IPS DF 19.7 (cell line): ENCODE results near the gene IFT88.

Source experiments
- DNase-seq: peaks from one replicate; pipeline ENCODE4 v3.0.0-alpha.2; 2013; ENCODE audit warnings: low read depth, low spot score

IFT88 gene

DNA sequence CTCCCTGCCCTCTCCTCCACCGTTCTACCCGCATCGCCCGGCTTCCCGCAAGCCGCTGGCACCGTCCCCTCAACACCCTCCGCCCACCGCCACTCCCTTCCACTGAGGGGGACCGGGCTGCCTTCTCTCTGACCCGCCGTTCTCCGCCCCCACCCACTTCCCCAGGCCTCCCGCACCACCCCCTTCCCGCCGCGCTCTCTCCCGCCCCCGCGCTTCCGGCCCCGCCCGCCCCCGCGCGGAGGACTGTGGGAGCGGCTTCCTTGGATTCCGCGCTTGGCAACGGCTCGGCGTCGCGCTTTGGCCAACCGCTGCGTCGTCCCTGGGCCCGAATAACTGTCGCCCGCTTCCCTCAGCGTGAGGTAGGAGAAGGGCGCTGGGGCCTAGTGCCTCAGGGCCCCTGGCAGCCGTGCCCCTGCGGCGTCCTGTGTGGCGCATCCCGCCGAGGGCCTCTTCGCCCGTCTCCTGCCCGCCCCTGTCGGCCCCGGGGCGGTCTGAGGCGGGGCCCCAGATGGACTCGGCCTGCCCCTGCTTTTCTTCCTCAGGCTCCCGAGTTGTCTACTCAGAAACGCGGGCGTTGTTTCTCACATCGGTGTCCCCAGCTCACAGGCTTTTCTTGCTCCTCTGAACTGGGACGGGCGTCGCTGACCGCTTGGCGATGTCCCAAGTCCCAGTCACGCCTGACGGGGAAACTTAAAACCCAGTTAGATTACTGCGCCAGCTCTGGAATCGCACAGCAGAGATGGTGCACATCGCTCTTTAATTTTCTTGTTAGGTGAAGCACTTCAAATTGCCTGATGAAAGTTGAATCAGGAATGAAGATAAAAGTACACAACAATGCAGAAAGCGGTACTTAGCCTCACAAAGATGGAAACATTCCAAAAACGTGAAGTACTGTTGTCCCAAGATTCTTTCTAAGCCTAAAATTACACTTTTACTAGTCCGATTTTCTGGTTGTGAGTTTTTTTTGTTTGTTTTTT is at the start of gene IFT88:
IFT88 (plus strand) TSS at position 260 of the 977 bp plus-strand sequence. CDS start 7,229 bp downstream, outside the sequence.
- DNase-seq, result peak; percentile 20

GRCh38 chr13:20518660-20519100 is 48.3 kb upstream of the IFT88 start:
- no peak for DNase-seq

DNA sequence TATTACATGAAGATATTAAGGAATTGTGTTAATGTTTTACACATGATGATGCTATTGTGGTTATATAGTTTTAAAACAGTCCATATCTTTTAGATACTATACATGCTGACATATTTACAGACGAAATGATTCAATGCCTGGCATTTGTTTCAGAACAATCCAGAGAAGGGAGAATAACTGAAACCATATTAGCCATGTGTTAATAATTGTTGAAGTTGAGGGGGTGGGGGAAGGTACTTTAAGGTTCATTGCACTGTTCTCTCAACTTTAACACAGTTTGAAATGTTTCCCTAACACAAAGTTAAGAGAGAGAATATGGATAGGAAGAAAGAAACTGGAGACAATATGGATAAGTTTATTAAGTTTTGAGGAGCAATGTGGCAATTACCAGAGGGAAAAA is 47.1 kb upstream of the IFT88 start:
- no peak for DNase-seq

DNA sequence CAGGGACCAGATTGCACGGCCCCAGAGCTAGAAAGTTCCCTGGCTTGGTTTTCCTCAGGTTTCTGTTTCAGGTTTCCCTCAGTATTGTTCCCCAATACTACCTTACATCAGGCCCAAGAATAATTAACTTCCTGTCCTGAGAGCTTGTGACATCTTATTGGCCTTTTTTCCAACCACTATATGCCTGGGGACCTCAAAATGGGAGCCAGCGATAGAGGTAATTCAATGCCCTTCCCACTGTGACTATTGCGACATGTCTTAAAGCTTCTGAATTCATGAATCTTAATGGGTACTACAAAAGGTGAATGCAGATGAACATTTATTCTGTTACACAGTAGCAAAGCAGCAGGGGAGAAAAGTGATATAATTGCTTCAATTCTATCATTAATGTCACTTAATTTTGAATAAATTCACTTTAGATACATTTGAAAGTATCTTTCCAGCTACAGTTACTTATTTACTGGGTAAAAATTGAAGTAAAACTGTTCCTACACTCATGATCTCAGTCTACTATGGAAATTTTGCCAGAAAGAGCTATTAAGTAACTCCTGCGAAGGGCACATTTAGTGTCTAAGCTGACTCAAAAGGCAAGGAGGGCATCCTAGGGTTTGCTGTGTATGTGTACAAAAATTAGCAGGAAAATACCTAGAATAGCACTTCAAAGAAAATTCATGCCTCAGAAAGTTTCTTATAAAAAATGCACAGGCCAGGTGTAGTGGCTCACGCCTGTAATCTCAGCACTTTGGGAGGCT is 45.4 kb upstream of the IFT88 start:
- DNase-seq, result no peak

- DNase-seq, result peak; percentile 33
Measured at GRCh38 chr13:20525144-20525600, 41.8 kb upstream of the IFT88 start.

GRCh38 chr13:20525601-20526544 is 41.1 kb upstream of the IFT88 start, which contains the start of gene CRYL1:
Gene CRYL1 (minus strand): TSS chr13:20525857. CDS start chr13:20525794, 63 bp downstream.
- DNase-seq, result no peak

DNA sequence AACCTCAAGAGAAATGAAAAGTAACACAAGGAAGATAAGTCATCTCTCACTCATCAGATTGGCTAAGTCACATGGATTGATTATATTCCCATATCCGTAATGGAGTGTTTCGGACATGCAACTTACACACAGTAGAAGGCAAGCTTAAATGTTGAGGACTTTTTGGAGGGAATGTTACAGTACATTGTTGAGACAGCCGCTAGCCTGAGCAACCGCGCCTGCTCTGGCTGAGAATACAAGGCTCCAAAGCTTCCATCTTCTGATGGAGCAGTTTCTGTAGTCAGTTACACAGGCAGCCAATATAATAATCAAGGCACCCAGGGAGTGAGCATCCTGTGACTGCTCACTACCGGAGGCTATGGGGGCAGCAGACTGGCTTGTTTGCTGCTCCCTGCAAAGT is 40.3 kb upstream of the IFT88 start:
- no peak for DNase-seq

DNA sequence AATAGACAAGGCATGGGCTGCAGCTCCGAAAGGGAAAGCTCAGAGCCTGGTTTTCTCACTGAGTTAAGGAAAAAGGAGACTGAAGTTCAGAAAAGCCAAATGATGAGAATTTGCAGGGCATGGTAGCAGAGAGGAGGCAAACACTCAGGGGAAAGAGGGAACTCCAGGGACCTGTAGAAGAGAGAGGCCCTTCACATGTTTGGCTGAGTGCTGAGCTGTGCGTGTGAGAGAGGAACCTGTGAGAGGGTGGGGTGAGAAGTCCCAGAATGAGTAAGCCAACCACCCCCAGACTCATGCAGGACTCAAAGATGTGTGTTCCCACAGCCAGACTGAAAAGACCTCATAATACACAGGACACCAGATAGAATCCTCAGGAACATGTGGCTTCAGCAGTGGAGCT is 38.5 kb upstream of the IFT88 start:
- DNase-seq, result no peak

DNA sequence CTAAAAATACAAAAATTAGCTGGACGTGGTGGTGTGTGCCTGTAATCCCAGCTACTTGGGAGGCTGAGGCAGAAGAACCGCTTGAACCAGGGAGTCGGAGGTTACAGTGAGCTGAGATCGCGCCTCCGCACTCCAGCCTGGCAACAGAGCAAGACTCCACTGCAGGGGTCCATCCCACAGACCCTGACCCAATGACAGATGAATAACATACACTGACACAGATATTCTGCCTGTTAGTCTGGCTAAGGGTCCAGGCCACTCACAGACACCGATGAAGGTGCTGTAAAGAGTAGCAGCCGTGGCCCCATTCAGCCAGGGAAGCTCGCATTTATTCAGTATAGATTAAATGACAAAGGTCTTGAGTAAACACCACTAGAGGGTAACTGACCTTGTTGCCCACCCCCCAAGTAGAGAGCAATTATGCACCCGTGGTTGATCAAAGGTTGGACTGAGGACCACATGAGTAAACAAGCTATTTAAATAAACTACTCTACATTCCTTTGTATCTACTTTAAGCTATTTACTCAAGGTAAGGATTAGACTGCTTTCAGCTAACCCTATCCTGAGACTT is 32.8 kb upstream of the IFT88 start:
- DNase-seq, result no peak

DNA sequence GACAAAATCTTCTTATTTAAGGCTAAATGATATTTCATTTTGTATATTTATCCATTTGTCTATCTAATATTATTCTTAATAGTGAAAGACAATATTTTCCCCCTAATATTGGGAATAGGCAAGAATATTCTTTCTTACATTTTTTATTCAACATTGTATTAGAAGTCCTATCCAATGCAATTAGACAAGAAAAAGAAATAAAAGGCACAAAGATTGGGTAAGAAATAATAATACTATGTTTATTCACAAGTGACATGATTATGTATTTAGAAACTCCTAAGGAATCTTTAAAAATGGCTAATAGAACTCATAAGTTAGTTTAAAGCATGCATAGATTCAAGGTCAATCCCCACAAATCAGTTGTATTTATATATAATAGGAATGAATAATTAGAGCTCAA is 30.0 kb upstream of the IFT88 start:
- DNase-seq, result no peak

GRCh38 chr13:20544201-20544923 is 22.6 kb upstream of the IFT88 start:
- DNase-seq, result no peak

GRCh38 chr13:20546556-20546955 is 20.4 kb upstream of the IFT88 start:
- DNase-seq, result no peak

DNA sequence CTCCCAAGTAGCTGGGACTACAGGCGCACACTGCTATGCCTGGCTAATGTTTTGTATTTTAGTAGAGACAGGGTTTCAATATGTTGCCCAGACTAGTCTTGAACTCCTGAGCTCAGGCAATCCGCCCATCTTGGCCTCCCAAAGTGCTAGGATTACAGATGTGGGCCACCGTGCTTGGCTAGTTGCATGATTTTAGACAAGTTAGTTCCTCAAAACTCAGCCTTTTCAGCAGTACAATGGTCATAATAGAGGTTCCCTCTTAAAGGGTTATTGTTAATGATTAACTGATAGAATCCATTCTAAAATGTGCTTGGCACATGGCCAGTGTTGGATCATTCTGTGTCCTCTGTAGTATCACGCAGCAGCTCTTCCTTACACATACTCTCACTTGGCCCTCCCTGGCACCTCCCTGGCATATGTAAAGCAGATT is 19.5 kb upstream of the IFT88 start:
- no peak for DNase-seq

GRCh38 chr13:20550799-20551198 is 16.2 kb upstream of the IFT88 start:
- no peak for DNase-seq

- no peak for DNase-seq
Measured at GRCh38 chr13:20553311-20553710, 13.6 kb upstream of the IFT88 start.

GRCh38 chr13:20558982-20559381 is 8.0 kb upstream of the IFT88 start:
- no peak for DNase-seq

DNA sequence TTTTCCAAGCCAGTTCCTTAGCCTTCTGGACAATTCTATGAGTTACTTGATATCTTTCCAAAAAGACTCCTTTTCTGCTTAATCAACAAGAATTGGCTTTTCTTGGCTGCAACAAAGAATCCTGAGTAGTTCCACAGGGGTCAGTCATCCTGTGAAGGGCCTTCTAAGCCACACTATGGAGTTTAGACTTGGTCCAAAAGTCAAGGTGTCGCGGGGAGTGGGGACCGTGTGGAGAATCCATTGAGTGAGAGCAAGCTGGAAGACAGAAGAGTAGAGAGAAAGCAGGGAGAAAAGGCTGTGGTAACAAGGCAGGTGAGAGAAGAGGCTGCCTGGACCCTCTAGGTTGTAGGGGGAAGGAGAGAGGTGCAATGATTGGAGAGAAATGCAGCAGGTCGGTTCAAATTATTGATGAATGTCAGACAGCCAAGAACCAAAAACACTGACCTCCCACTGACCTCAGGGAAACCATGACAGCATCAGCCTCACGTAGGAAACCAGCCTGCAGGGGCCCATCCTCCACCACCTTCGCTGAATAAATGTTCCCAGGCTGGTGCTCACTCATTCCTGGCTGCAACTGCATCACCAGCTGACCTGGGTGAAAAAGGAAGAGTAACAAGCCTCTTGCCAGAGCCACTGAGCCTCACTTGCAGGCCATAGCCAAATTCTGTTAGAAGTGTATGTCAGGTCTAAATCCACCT is 7.1 kb upstream of the IFT88 start:
- no peak for DNase-seq

DNA sequence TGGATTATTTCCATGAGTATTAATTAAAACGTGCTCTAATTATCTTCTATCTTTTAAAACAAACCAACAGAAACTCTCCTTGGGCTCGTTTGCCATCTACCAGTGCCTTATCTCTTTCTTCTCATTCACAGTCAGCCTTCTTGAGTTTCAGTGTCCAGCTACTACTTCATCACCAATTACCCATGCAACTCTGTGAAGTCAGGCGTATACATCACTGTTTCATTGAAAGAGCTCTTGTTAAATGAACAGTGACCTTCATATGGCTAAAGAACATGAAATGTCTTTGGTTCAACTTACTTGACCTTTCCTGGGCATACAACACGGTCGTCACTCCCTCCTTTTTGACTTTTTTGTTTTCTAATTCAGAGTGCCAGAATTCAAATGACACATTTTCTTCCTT is 5.2 kb upstream of the IFT88 start:
- no peak for DNase-seq

DNA sequence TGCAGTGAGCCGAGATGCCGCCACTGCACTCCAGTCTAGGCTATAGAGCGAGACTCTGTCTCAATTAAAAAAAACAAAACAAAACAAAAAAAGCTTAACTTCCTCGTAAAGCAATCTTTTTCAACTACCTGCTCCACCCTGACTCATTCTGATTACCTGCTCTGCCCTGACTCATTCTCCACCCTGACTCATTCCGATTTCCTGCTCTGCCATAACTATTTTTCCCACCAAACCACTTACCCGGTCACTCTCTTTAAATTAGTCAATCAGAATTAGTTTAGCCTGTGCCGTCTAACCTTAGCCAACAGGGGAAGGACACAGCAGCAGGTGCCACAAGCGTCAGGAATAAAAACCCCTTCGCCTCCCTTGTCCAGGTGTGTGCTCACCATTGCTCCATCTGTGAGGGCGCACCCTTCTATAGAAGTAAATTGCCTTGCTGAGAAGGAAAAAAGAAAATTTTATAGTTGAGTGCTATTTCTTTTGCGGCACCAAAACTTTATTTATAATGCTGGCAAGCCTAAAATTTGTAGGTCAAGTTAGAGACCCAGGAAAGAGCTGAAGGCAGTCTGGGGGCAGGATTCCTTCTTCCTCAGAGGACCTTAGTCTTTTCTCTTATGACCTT is 1.7 kb upstream of the IFT88 start:
- DNase-seq, result no peak
